ENCODE data around the gene PGLYRP2.
"Not testable (repeated sequence)": the region's sequence is repeated elsewhere in the genome, so short reads cannot be mapped to it uniquely, and the experiment has no call there.

PGLYRP2 gene

DNA sequence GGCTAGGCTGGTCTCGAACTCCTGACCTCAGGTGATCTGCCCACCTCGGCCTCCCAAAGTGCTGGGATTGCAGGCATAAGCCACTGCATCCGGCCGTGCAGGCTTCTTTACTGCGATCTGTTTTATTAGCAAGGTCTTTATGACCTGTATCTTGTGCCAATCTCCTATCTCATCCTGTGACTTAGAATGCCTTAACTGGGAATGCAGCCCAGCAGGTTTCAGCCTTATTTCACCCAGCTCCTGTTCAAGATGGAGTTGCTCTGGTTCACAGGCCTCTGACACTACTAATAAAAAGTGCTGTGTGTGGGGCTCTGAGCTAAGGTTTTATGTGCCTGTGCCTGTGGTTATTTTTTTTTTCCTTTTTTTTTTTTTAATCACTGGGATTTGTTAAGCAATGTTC lies 6.5 kb upstream of the PGLYRP2 start:
- DNase-seq: not testable (repeated sequence)

DNA sequence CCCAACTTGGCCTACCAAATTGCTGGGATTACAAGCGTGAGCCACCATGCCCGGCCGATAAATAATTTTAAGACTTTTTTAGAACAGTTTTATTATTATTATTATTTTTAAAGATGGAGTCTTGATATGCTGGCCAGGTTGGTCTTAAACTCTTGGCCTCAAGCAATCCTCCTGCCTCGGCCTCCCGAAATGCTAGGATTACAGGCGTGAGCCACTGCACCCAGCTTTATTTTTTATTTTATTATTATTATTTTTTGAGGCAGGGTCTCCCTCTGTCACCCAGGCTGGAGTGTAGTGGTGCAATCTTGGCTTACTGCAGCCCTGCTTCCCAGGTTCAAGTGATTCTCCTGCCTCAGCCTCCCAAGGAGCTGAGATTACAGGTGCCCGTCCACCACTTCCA lies 1.7 kb upstream of the PGLYRP2 start:
- not testable (repeated sequence) for DNase-seq

DNA sequence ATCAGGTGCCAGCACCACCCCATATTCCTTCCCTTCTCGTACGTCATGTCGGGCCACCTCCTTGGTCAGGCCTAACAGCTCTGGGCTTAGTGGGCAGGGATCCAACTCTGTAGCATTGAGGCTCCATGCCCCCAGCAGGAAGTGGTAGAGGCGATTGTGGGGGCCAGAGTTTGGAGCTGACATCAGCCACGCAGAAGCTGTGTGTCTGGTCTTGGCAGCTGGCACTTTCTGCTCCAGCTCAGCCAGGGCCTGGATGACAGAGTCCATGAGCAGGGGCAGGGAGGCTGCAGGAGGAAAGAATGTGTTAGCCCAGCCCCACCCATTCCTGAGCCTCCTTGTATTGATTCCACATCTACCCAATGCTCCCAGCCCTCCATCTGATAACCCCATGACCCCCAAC lies 3.0 kb downstream of the PGLYRP2 start:
- DNase-seq: no peak

GRCh38 chr19:15475611-15476010 lies 3.7 kb downstream of the PGLYRP2 start:
- DNase-seq: no peak

DNA sequence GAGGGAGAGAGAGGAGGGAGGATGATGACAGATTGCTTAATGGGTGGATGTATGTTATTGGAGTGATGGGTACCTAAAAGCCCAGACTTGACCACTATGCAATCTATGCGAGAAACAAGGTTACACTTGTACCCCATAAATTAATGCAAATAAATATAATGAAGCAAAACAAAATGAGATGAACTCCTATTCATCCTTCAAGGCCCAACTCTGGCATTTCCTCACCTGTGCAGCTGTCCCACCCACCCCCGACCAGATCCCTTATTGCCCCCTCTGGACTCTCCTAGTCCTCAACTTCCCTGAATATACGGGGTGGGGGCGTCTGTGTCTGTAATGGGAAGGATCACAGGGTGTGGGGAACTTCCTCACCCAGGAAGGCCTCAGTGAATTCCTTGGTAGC lies 4.1 kb downstream of the PGLYRP2 start:
- DNase-seq: no peak

DNA sequence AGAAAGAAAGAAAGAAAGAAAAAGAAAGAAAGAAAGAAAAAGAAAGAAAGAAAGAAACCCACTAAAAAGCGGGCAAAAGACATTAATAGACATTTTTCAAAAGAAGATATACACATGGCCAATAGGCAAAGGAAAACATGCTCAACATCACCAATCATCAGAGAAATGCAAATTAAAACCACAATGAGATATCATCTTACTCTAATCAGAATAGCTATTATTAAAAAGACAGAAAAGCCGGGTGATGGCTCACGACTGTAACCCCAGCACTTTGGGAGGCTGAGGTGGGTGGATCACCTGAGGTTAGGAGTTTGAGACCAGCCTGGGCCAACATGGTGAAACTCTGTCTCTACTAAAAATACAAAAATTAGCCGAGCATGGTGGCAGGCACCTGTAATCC lies 5.5 kb downstream of the PGLYRP2 start:
- DNase-seq: not testable (repeated sequence)

GRCh38 chr19:15471639-15472101 lies 7.6 kb downstream of the PGLYRP2 start:
- DNase-seq: no peak

DNA sequence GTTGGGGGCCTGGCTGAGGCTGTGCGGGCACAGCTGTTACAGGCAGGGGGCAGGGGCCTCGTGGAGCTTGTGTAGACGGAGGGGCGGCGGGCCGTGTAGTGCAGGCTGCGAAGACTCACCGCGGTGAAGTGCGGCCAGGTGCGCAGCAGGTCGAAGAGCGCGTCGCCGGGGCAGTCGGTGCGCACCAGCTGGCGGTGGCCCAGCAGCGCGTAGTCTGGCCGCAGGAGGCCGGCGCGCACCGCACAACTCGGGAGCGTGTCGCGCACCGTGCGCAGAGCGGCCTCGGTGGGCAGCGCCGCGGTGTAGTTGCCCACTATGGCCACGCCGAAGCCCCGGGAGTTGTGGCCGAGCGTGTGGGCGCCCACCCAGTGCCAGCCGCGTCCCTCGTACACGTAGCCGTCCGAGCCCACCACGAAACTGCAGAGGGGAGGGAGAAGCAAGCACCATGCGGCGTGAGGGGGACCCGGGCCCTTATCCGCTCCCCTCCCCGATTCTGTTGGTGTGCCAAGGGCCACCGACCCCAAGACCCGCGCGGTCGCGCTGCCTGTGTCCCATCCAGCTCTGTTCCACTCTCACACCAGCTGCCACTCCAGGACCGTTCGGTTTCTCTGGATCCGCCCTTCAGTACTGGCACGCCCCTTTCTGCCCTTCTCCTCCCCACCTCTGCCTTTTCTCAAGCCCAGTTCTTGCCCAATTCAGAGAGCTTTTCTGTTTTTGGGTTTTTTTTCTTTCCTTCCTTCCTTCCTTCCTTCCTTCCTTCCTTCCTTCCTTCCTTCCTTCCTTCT lies 9.6 kb downstream of the PGLYRP2 start:
- DNase-seq: peak; percentile 78

GRCh38 chr19:15468675-15469512 lies 10.4 kb downstream of the PGLYRP2 start:
- no peak for DNase-seq

DNA sequence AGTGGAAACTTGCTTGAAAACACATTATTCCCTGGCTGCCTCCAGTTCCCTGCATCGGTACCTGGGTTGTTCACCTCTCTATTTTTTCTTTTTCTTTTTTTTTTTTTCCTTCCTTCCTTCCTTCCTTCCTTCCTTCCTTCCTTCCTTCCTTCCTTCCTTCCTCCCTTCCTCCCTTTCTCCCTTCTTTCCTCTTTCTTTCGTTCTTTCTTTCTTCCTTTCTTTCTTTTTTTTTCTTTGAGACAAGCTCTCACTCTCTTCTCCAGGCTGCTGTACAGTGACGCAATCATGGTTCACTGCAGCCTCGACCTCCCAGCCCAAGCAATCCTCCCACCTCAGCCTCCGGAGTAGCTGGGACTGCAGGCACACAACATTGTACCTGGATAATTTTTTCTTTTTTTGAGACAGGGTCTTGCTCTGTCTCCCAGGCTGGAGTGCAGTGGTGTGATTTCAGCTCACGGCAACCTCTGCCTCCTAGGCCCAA lies 11.5 kb downstream of the PGLYRP2 start:
- no peak for DNase-seq

DNA sequence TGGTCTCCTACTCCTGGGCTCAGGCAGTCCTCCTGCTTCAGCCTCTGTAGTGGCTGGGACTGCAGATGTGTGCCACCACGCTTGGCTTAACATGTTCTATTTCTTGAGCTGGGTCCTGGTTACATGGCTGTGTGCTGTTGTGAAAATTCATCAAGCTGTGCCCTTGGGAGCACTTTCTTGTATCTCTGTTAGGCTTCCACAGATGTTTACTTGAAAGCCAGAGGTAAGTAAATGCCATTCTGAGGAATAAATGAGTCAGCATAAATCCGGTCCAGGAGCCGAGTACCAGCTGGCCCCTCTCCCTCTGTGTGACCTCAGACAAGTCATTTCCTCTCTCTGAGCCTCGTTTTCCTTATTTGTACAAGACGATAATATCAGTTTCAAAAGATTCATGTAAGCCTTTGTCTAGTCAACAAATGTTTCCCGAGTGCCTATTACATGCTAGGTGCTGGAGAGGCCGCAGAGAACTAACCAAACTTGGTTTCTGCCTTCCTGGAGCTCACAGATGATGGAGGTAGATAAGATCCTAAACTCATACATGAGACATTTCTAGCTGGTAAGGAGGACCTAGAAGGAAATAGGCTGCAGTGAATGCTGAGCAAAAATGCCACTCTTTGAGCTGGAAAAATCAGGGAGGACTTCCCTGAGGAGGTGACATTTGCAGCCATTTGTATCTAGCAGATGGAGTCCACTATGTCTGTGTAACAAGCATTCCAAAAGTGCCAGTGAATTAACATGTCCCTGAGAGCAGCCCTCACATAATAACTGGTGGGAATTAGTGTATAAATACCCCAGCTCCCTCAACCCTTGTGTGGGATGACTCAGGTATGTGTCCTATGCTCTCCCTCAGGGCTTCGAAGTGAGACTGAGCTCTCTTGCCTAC lies 12.2 kb downstream of the PGLYRP2 start:
- DNase-seq: peak; percentile 90

GRCh38 chr19:15464394-15465385 lies 14.6 kb downstream of the PGLYRP2 start, which contains the start of gene RASAL3:
Gene RASAL3 (minus strand): TSS chr19:15464544. CDS start chr19:15464358, 186 bp downstream.
- DNase-seq: peak; percentile 69

DNA sequence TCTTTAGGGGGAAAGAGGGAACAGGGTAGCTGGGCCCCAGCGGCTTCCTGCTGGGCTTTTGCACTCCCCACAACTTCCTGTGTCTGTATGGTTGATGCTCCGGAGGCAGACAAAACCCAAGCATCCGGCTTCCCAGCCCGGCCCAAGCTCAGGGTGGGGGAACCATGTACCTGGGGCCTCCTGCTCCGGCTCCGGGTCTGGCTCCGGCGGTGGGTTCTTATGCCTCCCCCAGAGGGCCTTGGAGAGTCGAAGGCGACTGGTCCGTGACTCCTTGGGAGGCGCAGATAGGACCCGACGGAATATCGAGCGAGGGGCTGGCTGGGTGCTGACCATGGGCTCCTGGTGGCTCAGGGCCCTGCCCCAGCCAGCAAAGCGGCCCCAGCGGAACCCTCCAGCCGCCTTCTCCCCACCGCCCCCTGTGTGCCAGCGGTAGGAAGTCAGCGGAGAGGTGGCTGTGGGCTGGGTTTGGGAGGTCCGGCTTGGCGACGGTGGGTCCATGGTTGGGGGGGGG lies 15.4 kb downstream of the PGLYRP2 start:
- DNase-seq: peak; percentile 74

DNA sequence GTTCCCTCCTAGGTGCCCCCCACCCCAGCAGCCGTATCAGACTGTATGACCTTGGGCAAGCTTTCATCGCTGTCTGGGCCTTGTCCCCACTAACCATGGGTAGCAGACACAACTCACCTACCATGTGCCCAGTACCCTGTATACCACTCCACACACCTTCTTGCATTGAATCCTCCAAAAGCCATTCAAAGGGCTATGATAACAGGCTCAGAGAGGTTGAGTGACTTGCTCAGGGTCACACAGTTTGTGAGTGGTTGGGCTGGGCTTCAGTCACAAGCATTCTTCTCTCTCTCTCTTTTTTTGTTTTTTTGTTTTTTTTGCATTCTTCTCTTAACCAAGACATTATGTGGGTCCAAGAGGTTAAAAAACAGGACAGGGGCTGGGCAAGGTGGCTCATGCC lies 17.6 kb downstream of the PGLYRP2 start:
- no peak for DNase-seq

- DNase-seq: no peak
Observed at GRCh38 chr19:15457701-15458484, 21.4 kb downstream of the PGLYRP2 start.

DNA sequence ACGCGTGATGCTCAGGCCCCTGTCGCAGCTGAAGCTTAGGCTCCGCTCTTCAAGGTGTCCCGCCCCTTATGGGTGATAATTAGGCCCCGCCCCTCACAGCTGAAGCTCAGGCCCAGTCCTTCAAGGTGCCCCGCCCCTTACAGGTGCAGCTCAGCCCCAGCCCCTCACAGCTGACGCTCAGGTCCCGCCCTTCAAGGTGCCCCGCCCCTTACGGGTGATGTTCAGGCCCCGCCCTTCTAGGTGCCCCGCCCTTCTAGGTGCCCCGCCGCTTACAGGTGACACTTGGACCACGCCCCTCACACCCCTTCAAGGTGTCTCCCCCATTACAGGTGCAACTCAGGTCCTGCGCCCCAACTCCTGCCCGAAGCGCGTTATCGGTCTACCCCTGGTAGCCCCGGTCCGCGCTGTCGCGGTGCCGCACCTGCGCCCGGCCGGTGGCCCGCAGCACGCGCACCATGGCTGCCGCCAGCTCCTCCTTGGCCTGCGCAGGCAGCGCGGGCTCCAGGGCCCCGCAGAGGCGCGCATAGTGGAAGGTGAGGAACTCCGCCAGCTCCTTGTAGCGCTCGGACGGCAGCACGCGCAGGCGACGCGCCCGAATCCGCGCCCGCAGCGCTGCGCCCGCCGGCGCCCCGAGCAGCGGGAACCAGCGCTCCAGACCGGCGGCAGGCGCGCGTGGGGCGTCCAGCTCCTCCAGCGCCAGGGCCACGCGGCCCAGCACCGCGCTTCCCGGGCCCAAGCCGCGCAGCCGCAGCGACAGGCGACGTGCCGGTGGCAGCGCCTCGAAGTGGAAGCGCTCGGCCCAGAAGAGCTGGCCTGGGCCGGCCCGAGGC lies 22.2 kb downstream of the PGLYRP2 start:
- no peak for DNase-seq

DNA sequence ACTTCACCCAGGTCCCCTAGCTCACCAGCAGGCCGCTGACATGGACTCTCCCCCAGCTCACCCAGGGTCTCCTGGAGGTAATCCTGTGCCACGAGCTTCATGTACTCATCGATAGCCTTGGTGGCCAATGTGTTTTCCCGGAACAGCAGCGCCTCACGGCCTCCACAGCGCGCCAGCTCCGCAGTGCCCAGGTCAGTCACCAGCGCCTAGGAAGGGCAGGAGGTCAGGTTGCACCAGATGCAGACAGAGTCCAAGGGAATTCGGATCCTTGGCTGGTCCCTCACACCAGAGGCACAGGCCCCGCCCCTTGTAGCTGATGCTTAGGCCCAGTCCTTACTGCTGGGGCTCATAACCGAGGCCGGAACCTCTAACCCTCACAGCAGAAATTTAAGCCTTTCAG lies 22.9 kb downstream of the PGLYRP2 start:
- no peak for DNase-seq

DNA sequence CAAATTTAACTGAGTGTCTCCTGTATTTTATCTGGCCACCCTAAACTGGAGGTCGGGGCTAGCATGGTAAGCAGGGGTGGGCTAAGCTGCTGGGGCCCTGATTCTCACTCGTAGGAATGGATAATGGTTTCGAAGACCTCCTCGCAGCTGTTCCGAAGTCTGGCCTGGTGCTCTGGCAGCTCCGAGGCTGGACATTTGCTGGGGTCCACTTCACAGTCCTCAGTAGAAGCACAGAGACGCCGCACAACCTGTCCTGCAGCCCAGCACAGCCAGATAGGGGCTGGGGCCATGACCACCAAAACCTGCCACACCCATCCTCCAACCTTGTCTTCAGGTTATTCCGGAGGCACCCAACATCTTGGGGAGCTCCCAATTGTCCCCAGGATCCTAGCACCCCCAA lies 23.3 kb downstream of the PGLYRP2 start:
- no peak for DNase-seq

Measured in RPMI8226 (cell line).